ENCODE measurements around the gene ZNF341.

ZNF341 gene

DNA sequence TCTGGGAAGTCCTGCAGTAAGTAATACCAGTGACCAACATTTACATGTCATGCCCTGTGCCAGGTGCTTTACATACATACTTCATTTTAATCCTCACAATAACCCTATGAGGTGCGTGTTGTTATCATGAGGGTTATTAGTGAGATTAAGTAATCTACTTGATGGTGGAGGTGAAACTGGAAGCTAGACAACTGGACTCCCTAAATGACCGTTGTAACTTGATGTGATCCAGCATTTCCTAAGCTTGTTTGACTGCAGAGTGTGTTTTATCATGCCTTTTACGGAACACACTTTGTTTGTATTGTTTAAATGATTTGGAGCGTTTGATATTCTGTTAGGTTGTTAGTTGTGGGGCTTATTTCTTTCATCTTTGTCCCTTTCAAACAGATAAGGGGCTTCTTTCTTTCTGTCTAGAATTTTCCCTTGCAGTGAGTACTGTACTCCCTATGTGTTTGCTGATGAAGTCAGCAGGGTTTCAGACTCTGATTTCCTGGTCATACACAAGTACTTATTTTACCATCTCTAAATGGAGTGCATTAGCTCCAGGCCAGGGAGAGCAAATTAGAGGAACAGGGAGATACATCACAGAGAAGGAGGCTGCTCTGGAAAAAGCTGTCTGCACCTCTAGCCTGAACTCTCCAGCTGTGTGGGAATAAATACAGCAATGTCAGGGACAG is 109.1 kb downstream of the ZNF341 start:
- H3K4me3 ChIP-seq (ENCODE audit: low read length) = no peak overlapping the region
- TF ChIP-seq CTCF (conservative IDR thresholded peaks at IDR 0.05; ENCODE audit: low read depth, low read length) = no peak

DNA sequence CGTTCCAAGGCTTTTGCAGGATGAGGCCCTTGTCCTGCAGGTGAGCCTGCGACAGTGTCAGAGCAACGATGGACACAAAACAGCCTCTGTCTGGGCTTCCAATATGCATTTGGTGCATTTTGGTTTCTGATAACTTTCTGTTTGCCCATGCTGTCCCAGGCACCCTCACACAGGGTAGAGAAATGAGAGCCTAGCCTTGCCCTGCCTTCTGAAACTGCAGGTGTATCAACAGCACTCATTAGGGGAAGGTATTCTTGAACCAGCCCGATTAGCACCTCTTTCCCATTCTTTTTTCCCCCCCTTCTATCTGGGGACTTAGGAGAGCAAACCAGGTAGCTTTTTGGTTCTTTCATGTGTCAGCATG is 109.6 kb downstream of the ZNF341 start:
- no peak for TF ChIP-seq CTCF (conservative IDR thresholded peaks at IDR 0.05; ENCODE audit: low read depth, low read length)
- H3K4me3 ChIP-seq (ENCODE audit: low read length) = no peak overlapping the region
- no peak for DNase-seq (ENCODE audit: low read depth)

More for the DNA sequence above, 109.1 kb downstream of the ZNF341 start:
- no peak for DNase-seq (ENCODE audit: low read depth)
